Measurements from ENCODE around the gene DDX39B.

- TF ChIP-seq, protein P1, sequence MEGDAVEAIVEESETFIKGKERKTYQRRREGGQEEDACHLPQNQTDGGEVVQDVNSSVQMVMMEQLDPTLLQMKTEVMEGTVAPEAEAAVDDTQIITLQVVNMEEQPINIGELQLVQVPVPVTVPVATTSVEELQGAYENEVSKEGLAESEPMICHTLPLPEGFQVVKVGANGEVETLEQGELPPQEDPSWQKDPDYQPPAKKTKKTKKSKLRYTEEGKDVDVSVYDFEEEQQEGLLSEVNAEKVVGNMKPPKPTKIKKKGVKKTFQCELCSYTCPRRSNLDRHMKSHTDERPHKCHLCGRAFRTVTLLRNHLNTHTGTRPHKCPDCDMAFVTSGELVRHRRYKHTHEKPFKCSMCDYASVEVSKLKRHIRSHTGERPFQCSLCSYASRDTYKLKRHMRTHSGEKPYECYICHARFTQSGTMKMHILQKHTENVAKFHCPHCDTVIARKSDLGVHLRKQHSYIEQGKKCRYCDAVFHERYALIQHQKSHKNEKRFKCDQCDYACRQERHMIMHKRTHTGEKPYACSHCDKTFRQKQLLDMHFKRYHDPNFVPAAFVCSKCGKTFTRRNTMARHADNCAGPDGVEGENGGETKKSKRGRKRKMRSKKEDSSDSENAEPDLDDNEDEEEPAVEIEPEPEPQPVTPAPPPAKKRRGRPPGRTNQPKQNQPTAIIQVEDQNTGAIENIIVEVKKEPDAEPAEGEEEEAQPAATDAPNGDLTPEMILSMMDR (IDR thresholded peaks at IDR 0.05), result no peak
- TF ChIP-seq EP300 (IDR thresholded peaks at IDR 0.05) (no peak), POLR2A (IDR thresholded peaks at IDR 0.05) (no peak)
Measured at GRCh38 chr6:31535538-31536324, 6.1 kb downstream of the DDX39B start.

Data from gastroesophageal sphincter (tissue), 3 donors.